Mesendoderm (in vitro differentiated cells): Measurements from ENCODE around the gene TMED4.

Experiments
- DNase-seq: peaks from one replicate; pipeline ENCODE4 v3.0.0; 2013
- H2AK5ac ChIP-seq: 2 replicates; pipeline ENCODE4 v1.6.1; 2013; ENCODE audit warnings: low read length, inconsistent platforms
- H2BK120ac ChIP-seq: 2 replicates; pipeline ENCODE4 v1.6.1; 2013; ENCODE audit warnings: low read depth, mild to moderate bottlenecking, low read length, moderate library complexity, mixed read lengths
- H2BK15ac ChIP-seq: replicated peaks from 2 replicates; pipeline ENCODE4 v1.6.1; 2013; ENCODE audit warnings: low read depth, mild to moderate bottlenecking, moderate library complexity
- H2BK5ac ChIP-seq: 2 replicates; pipeline ENCODE4 v1.6.1; 2013; ENCODE audit warnings: low read length, inconsistent platforms
- H3K18ac ChIP-seq: 2 replicates; pipeline ENCODE4 v1.6.1; 2013; ENCODE audit warnings: mild to moderate bottlenecking, low read length, mixed read lengths
- H3K23ac ChIP-seq: one replicate; pipeline ENCODE4 v1.6.1; 2013; ENCODE audit warnings: low read length
- H3K27ac ChIP-seq: 2 replicates; pipeline ENCODE4 v1.5.1; 2013; ENCODE audit warnings: low read depth, mild to moderate bottlenecking, inconsistent platforms, low read length, moderate library complexity
- H3K27me3 ChIP-seq: 2 replicates; pipeline ENCODE4 v1.6.1; 2013; ENCODE audit warnings: low read length, control low read depth, mild to moderate bottlenecking, inconsistent platforms; ENCODE audit not compliant: insufficient read depth, poor library complexity
- H3K36me3 ChIP-seq: 2 replicates; pipeline ENCODE4 v1.6.1; 2013; ENCODE audit warnings: low read length, inconsistent platforms; ENCODE audit not compliant: control insufficient read depth, insufficient read depth
- H3K4ac ChIP-seq: one replicate; pipeline ENCODE4 v1.6.1; 2013; ENCODE audit warnings: low read depth, mild to moderate bottlenecking, low read length, moderate library complexity
- H3K4me1 ChIP-seq: 2 replicates; pipeline ENCODE4 v1.6.1; 2013; ENCODE audit warnings: low read depth, low read length, inconsistent platforms; ENCODE audit not compliant: control insufficient read depth
- H3K4me2 ChIP-seq: 2 replicates; pipeline ENCODE4 v1.6.1; 2013; ENCODE audit warnings: low read length
- H3K4me3 ChIP-seq: 2 replicates; pipeline ENCODE4 v1.5.1; 2013; ENCODE audit warnings: mild to moderate bottlenecking, low read length
- H3K56ac ChIP-seq: one replicate; pipeline ENCODE4 v1.6.1; 2013; ENCODE audit warnings: low read length
- H3K79me1 ChIP-seq: 2 replicates; pipeline ENCODE4 v1.6.1; 2013; ENCODE audit warnings: low read length, inconsistent platforms
- H3K79me2 ChIP-seq: 2 replicates; pipeline ENCODE4 v1.6.1; 2013; ENCODE audit warnings: mild to moderate bottlenecking, low read length; ENCODE audit not compliant: control insufficient read depth, insufficient read depth
- H3K9ac ChIP-seq: 2 replicates; pipeline ENCODE4 v1.6.1; 2013; ENCODE audit warnings: low read length, inconsistent platforms
- H4K5ac ChIP-seq: one replicate; pipeline ENCODE4 v1.6.1; 2013; ENCODE audit warnings: low read length
- H4K8ac ChIP-seq: one replicate; pipeline ENCODE4 v1.6.1; 2013; ENCODE audit warnings: low read depth, mild to moderate bottlenecking, control low read depth, low read length, moderate library complexity
- WGBS: extraction: QIAGEN DNeasy Blood & Tissue Kit; methylation state at CpG from one replicate; pipeline ENCODE4 v1.1.7; 2013; ENCODE audit warnings: low lambda C conversion rate, missing lambda C conversion rate; ENCODE audit not compliant: insufficient coverage; ENCODE audit errors: extremely low coverage; 5-methylcytosine and 5-hydroxymethylcytosine counted together

TMED4 gene

GRCh38 chr7:44574287-44574872 lies 7.7 kb downstream of the TMED4 start:
- no peak overlapping the region for H3K23ac ChIP-seq
- no peak overlapping the region for H4K8ac ChIP-seq
- H3K4me3 ChIP-seq, result peak overlapping the region; percentile 66
- H3K4ac ChIP-seq, result no peak overlapping the region
- no peaks in the 10 kb centered on the region for H3K27me3 ChIP-seq
- H2AK5ac ChIP-seq, result no peak overlapping the region
- peak overlapping the region; percentile 32 for H3K27ac ChIP-seq
- DNase-seq, result no peak
- H4K5ac ChIP-seq, result no peak overlapping the region
- H3K18ac ChIP-seq, result no peak overlapping the region
- H3K9ac ChIP-seq, result peak overlapping the region; percentile 86
- H3K79me2 ChIP-seq, result peaks cover 18% of the 10 kb centered on the region
- peak overlapping the region; percentile 59 for H3K4me2 ChIP-seq
- no CpG with 5 or more reads among the region's 18 CpGs for whole genome bisulfite sequencing
- H2BK15ac ChIP-seq, result no peak overlapping the region
- H3K56ac ChIP-seq, result peak overlapping the region; percentile 91
- H3K79me1 ChIP-seq, result peaks cover 18% of the 10 kb centered on the region
- H2BK5ac ChIP-seq, result no peak overlapping the region
- peaks cover 3% of the 10 kb centered on the region for H3K4me1 ChIP-seq
- no peak overlapping the region for H2BK120ac ChIP-seq
- peaks cover 21% of the 10 kb centered on the region for H3K36me3 ChIP-seq

DNA sequence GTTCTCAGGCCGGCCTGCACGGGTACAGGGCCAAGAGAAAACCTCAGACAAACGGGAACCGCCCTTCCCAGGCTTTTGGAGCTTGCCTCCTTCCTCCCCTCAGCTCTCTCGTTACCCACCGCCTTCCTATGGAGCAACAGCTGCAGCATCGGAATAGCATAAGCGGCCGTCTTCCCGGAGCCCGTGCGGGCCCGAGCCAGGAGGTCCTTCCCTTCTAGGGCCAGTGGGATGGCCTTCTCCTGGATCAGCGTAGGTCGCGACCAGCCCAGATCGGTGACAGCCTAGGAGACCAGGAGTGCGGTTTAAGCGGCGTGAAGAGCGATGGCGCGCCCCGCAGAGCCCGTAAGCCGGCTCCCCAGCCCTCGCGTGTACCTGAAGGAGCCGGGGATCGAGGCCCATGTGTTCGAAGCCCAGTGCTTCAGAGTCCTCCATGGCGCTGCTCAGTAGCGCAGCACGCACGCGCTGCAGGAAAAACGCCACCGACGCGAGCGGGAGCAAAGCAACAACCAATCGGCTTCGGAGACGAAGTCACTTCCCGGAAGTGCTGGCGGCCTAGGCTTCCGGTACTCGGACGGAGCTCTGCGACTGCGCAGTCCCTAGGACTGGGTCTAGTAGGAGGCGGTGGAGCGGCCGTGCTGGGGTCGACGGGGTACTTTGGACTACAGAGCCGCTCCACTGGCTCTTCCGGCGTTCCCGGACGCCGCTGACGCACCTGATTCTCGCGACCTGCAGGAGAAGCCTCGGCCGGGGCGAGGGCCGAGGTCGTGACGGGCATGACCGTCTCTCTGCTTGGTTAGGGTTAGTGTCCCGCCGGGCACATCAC lies 8.4 kb downstream of the TMED4 start, which contains the start of gene DDX56:
TSS of gene DDX56 (minus strand) at position 445 of the 823 bp plus-strand sequence. CDS start at position 432, 13 bp downstream.
- WGBS, result no CpG with 5 or more reads among the region's 74 CpGs
- Histone ChIP-seq H2BK120ac (no peak within 1 kb of the TSS), H3K36me3 (peaks cover 23% of the 10 kb centered on the region), H3K4ac (peak within 1 kb of the TSS; percentile 60), H2BK15ac (no peak within 1 kb of the TSS), H2BK5ac (no peak within 1 kb of the TSS), H3K27ac (peak within 1 kb of the TSS; percentile 32), H3K4me2 (peak within 1 kb of the TSS; percentile 88), H3K79me1 (peaks cover 18% of the 10 kb centered on the region), H4K8ac (no peak within 1 kb of the TSS), H3K18ac (no peak within 1 kb of the TSS), H3K4me1 (peaks cover 3% of the 10 kb centered on the region), H3K27me3 (no peaks in the 10 kb centered on the region), H3K79me2 (peaks cover 18% of the 10 kb centered on the region), H3K23ac (no peak within 1 kb of the TSS), H2AK5ac (no peak within 1 kb of the TSS), H3K56ac (peak within 1 kb of the TSS; percentile 95), H4K5ac (no peak within 1 kb of the TSS), H3K4me3 (peak within 1 kb of the TSS; percentile 89), H3K9ac (peak within 1 kb of the TSS; percentile 96)
- peak; percentile 95 for DNase-seq

- no peak overlapping the region for H2AK5ac ChIP-seq
- H2BK15ac ChIP-seq, result no peak overlapping the region
- H3K4me3 ChIP-seq, result peak overlapping the region; percentile 89
- peaks cover 18% of the 10 kb centered on the region for H3K79me2 ChIP-seq
- H3K56ac ChIP-seq, result peak overlapping the region; percentile 86
- no peak overlapping the region for H4K5ac ChIP-seq
- no peak for DNase-seq
- H3K4ac ChIP-seq, result no peak overlapping the region
- H3K79me1 ChIP-seq, result peaks cover 18% of the 10 kb centered on the region
- no peak overlapping the region for H3K27ac ChIP-seq
- no peak overlapping the region for H2BK120ac ChIP-seq
- H3K4me2 ChIP-seq, result peak overlapping the region; percentile 88
- no peak overlapping the region for H4K8ac ChIP-seq
- no CpG with 5 or more reads among the region's 5 CpGs for WGBS
- H3K27me3 ChIP-seq, result no peaks in the 10 kb centered on the region
- no peak overlapping the region for H3K18ac ChIP-seq
- H2BK5ac ChIP-seq, result no peak overlapping the region
- H3K9ac ChIP-seq, result peak overlapping the region; percentile 96
- H3K36me3 ChIP-seq, result peaks cover 30% of the 10 kb centered on the region
- H3K23ac ChIP-seq, result no peak overlapping the region
- H3K4me1 ChIP-seq, result peaks cover 3% of the 10 kb centered on the region
Measured at GRCh38 chr7:44572771-44573170, 9.3 kb downstream of the TMED4 start.

DNA sequence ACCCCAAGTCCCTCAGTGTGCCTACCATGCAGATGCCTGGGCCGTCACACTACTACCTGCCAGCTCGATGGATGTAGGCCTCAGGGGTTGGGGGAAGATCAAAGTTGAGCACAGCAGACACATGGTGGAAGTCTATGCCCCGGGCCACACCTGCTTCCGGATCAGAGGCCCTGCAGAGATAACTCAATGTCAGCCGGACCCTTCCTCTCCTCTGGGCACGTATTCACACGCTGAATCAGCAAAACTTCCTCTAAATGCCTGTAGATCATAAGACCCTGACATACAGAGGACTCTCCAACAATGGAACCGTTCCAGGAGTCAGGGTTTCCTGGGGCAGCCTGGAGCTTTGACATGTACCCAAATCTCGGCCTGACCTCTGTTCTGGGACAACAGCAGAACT lies 12.1 kb downstream of the TMED4 start:
- Histone ChIP-seq H3K23ac (no peak overlapping the region), H2BK5ac (no peak overlapping the region), H3K9ac (no peak overlapping the region), H3K56ac (no peak overlapping the region), H3K79me1 (peaks cover 21% of the 10 kb centered on the region), H3K27ac (no peak overlapping the region), H3K4ac (no peak overlapping the region), H2BK15ac (no peak overlapping the region), H2BK120ac (no peak overlapping the region), H3K79me2 (peaks cover 18% of the 10 kb centered on the region), H3K18ac (no peak overlapping the region), H3K27me3 (no peaks in the 10 kb centered on the region), H3K4me3 (no peak overlapping the region), H4K8ac (no peak overlapping the region), H4K5ac (no peak overlapping the region), H2AK5ac (no peak overlapping the region), H3K4me2 (no peak overlapping the region), H3K36me3 (peaks cover 40% of the 10 kb centered on the region), H3K4me1 (peaks cover 3% of the 10 kb centered on the region)
- DNase-seq, result no peak
- no CpG with 5 or more reads among the region's 9 CpGs for WGBS

DNA sequence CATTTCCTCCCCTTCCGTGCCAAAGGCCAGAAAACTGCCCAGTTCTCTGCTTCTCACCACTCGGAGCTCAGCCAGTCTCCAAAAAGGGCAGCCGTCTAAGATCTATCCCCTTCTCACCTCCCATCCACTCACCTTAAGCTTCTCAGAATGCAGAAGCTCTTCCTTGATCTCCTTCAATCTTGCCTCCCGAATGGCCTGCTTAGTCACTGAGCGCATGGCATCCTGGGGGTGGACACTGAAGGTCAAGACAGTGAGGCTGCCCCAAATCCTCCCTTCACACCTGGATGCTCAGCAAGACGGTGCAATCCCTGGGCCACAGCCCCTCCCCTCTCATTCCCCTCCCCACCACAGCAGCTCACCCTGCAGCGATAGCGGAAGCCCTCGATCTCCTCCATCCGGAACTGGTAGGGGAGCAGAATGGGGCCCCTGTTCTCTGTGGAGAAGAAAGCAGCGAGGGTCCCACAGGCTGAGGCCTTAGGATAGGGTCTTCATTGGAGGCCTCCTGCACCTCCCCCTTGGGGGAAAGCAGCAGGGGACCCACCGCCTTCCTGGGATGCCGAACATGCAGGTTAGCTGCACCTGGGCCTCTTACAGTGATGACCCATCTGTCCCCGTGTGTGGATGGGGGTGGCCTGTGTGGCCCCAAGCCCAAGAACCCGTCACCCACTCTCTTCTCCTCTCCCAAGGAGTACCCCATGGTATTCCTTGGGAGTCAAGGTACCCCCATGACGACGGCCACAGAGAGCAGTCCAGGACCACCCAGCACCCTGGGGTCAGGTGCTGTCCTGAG lies 13.1 kb downstream of the TMED4 start:
- Histone ChIP-seq H3K4me3 (no peak overlapping the region), H3K23ac (no peak overlapping the region), H3K4me2 (no peak overlapping the region), H2BK5ac (no peak overlapping the region), H4K8ac (no peak overlapping the region), H2BK120ac (no peak overlapping the region), H3K79me1 (peaks cover 24% of the 10 kb centered on the region), H2AK5ac (no peak overlapping the region), H3K9ac (no peak overlapping the region), H2BK15ac (no peak overlapping the region), H3K18ac (no peak overlapping the region), H3K4ac (no peak overlapping the region), H3K27ac (no peak overlapping the region), H4K5ac (no peak overlapping the region), H3K56ac (no peak overlapping the region), H3K27me3 (no peaks in the 10 kb centered on the region), H3K36me3 (peaks cover 47% of the 10 kb centered on the region), H3K79me2 (peaks cover 18% of the 10 kb centered on the region), H3K4me1 (peaks cover 3% of the 10 kb centered on the region)
- WGBS, result no CpG with 5 or more reads among the region's 17 CpGs
- no peak for DNase-seq
